Activated naive CD4-positive, alpha-beta T cell treated with anti-CD3 and anti-CD28 coated beads, Interleukin-2, amount 50 U/mL, for 16 hours (primary cell): ENCODE results near the gene COA8.
A peak's percentile ranks its signal among the peaks of the same experiment; 100 is the strongest.
"Not testable (repeated sequence)": the region's sequence is repeated elsewhere in the genome, so short reads cannot be mapped to it uniquely, and the experiment has no call there.

Source experiments
- DNase-seq: peaks from one replicate; pipeline ENCODE4 v3.0.0-alpha.2; 2020

Gene COA8

DNA sequence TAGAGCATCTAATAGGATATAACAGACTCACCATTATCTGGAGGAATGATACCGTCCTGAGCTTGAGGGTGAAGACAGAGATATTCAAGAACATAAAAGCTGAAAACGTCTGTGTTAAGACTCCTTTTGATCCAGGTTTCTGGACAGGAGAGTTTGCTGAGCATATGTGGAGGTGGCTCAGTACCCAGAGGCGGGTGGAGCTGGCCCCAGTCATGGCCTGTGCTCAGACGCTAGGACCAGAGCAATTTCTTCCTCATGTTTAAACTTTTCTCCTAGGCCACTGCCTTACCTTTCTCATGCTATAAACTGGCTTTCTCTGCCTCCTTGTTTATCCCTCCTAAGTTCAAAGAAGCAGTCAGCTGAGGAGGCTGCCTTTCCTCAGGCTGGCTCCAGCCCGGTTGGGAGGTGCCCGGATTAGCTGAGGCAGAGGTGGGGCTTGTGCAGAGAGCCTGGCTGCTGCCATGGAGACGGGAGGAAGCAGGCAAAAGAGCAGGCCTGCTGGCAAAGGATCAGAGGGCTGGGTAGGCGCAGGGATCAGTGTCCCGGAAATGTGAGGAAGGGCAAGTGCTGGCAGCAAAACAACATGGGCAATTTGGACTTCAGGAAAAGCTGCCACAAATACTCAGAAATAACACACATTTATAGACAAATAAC lies 13.7 kb downstream of the COA8 start:
- no peak for DNase-seq

DNA sequence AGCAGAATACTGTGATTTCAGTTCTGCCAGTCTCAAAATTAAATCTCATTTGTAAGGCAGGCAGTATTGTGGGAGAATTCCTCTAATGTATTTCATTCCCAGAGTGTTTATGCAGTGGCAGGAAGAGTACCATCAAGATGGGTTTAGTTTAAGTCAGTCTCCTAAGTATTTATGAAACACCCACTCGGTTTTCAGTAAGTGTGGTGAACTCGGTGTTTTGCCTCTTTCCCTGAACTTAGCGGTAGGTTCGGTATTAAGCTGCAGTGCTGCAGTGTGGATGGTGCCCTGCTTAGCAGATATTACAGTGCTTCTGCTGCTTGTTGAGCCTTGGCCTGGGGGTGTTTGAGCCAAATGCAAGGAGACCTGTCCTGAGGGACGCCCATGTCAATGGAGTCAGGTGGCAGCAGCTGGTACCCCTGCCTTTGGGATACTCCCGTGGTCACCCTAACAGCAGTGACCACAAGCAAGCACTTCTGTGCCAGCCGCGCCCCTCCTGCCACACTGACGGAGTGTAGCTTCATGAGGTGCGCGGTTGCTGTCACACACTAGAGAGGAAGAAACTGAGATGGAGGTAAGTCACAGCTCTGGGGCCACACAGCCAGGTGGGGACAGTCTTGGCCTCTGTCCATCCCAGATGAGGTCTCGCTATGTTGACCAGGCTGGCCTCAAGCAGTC lies 15.8 kb downstream of the COA8 start:
- DNase-seq, result no peak

DNA sequence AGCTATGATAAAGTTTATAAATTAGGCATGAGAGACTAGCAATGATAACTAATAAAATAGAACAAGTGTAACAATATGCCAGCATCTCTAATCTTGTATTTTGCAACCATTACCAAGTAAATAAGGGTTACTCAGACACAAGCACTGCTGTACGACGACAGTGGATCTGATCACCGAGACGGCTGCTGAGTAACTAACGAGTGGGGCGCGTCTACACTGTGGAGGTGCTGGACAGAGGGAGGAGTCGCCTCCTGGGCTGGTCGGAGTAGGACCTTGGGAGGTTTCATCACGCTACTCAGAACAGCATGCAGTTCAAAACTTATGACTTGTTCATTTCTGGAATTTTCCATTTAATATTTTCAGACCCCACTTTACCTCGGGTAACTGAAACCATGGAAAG lies 18.4 kb downstream of the COA8 start:
- no peak for DNase-seq

DNA sequence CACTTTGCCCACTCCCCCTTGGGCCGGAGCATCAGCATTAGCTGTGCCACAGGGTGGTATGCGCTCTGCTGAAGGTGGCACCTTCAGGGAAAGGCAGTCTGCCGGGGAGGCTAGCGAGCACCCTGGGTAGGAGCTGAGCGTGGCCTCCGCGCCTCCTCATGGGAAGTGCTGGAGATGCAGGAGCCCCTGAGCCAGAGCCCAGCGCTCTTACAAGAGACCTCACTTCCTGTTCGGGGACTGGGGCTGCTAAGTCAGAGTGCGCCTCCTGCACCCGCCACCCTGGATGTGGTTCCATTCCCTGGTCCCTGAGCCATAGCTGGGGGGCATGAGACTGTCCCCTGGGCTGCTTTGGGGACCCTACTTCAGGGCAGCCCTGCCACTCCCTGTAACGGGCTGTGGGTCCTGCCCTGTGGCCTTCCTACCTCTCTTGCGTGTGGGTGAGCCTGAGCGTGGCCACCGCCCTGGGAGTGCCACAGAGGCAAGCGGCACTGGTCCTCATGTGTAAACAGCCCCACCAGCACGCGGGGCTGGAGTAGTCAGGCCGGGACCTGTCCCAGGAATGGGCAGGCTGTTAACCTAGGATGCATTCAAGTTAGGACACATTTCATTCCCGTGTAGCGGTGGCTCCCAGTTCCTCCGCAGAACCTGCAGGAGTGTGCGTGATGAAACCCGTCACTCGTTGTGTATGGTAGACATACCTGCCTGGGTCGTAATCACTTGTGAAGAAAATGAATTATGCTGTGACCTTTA lies 19.4 kb downstream of the COA8 start:
- no peak for DNase-seq

DNA sequence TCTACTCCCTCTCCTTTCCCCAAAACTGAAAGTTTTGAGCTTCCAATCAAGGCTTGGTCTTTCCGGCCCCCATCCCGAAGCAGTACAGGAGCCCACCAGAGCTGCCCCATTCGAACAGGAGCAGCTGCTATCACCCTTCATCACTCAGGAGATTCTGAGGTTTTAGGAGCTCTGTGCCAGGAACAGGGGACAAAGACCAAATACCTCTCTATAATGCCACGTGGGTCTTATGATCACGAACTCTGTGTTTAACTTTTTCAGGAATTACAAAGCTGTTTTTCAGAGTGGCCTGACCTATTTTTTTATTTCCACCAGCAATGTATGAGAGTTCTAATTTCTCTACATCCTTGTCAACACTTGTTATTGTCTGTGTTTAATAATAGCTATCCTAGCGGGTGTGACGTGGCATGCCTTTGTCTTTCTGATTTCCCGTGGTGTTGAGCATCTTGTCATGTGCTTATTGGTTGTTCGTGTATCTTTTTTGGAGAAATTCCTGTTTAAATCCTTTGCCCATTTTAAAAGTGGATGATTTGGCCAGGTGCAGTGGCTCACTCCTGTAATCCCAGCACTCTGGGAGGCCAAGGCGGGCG lies 21.7 kb downstream of the COA8 start:
- no peak for DNase-seq

DNA sequence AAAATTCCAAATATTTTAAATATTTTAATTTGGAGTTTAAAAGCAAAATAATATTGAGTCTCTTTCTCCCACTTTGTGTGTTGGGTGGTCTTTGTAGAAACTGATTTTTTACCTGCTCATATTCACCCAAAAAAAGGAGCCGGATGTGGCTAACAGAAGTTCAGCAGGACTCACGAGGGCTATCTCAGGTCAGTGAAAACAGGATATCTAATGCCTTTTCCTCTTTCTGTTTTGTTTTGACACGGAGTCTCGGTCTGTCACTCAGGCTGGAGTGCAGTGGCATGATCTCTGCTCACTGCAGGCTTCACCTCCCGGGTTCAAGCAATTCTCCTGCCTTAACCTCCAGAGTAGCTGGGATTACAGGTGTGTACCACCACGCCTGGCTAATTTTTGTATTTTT lies 30.8 kb downstream of the COA8 start:
- DNase-seq, result no peak

DNA sequence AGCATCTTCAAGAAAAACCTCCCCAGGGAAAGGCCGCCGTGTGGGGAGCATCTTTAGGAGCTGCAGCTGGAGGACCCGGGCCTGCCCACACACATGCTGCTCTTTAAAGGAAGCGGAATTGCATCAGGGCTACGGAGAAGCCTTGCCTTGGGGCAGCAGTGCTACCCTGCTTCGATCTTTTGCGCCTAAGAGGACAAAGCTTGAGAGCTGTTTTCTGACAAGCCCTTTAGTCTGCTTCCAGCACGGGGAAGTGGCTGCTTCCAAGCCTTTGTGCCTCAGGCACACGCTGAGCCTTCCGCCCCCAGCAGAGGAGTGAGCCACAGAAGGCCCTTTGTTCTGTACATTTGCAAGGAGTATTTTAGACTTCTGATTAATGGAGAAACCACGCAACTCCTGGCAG lies 31.5 kb downstream of the COA8 start:
- DNase-seq, result no peak

DNA sequence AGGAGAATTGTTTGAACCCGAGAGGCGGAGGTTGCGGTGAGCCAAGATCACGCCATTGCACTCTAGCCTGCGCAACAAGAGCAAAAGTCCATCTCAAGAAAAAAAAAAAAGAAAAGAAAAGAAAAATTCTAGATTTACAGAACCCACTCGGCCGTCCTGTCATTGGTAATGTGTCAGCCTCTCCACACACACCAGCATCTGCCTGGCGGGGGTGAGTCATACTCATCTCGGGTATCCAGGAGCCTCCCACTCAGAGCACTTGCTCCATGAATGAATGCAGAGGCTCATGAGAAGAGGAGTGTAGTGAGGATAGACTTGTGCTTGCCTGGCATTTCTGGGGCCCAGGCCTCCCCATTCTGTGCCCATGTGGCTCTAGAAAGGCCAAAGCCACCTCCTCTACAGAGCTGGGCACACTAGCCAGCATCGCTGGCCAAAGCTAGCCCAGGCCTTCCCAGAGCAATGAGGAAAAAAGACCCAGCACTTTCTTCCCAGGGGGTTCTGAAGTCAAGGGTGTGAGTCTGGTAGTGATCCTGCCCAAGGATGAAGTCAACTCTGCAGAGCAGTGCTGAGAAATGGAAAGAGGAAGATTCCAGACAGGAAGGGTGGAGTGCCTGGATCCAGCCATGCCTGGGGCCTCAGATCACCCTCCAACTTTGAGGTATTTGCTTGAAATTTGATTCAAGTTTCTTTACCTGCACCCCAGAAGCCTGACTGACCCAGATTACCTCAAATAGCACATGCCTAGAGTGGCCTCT lies 35.0 kb downstream of the COA8 start:
- no peak for DNase-seq

DNA sequence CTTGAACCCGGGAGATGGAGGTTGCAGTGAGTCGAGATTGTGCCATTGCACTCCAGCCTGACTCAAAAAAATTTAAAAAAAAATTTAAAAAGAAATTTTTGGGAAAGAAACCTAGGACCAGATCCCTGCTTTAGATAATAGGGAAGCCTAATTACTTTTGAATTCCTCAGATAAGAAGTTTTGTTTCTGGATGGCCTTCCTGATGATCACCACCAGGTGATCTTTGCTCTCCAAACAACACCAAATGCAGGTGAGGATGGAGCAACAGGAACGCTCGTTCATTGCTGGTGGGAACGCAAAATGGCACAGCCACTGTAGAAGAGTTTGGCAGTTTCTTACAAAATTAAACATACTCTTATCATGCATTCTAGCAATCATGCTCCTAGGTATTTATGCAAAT lies 37.7 kb downstream of the COA8 start:
- no peak for DNase-seq

DNA sequence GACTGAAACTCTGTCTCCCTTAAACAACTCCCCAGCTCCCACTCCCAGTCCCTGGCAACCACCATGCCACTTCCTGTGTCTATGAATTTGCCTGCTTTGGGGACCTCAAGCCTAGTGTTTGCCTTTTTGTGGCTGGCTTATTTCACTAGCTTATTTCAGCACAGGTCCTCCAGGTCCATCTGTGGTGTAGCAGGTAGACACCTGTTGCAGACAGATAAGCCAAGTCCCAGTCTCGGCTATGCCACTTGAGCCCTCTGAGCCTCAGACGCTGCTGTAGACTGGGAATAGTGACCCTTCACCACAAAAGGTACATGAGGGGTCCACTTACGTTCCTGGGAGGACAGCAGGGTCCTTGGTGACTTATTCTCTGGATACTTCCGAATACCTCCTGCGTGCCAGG lies 41.9 kb downstream of the COA8 start:
- DNase-seq, result no peak

DNA sequence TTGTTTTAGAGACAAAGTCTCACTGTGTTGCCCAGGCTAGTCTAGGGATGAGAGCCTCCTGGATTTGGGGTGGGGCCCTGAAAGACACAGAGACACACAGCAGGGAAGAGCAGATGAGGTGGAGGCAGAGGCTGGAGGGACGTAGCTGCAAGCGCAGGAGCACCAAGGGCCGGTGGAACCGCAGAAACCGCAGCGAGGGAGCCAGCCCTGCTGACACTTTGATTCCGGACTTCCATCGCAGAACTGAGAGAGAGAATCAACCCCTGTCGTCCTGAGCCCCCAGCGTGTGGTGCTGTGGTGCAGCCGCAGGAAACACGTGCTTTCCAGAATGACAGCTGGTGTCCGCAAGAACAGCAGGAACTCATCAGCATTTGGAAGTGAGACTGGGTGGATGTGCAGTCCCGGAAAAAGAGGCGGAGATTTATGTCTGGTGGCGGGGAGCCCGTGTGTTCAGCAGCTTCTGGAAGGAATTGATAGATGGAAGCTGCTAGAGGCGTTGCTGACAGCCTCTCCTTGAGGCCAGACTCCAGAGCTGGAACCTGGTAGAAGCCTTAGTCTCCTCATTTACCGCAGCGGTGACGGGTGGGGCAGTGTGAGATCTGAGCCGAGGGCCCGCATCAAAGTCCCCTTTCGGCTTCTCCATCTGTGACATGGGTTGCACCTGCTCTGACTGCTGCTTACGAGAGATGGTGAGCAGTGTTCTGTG lies 44.4 kb downstream of the COA8 start:
- peak; percentile 27 for DNase-seq

DNA sequence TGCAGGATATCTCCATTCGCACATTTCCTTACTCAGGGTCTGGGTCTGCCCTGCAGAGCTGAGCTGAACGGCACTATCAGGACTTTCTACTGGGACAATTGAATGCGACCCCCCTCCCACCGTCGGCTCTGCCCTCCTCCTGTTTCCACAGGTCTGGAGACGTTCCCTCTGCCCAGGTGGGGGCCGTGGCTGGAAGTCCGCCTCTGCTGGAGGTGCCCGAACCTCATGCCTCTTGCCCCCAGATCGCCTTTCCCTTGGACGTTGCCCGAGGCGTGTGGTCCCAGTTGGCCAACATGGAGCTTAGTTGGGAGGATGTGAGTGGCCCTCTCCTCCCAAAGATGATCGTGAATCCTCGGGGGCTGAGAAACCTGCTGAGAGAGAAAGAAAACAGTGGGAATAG lies 45.1 kb downstream of the COA8 start:
- DNase-seq, result no peak

DNA sequence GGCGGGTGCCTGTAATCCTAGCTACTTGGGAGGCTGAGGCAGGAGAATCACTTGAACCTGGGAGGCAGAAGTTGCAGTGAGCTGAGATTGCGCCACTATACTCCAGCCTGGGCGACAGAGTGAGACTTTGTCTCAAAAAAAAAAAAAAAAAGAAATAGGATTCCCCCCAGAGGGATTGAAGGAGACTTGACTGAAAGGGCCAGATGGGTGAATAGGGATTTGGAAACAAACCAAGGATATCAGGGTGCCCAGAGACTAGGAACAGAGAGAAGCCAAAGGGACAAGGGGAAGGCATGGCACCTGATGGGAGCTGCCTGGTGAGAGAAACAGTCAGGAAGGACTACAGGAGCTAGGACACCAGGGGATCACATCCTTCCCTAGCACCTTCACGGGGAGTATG lies 46.3 kb downstream of the COA8 start:
- DNase-seq, result not testable (repeated sequence)

DNA sequence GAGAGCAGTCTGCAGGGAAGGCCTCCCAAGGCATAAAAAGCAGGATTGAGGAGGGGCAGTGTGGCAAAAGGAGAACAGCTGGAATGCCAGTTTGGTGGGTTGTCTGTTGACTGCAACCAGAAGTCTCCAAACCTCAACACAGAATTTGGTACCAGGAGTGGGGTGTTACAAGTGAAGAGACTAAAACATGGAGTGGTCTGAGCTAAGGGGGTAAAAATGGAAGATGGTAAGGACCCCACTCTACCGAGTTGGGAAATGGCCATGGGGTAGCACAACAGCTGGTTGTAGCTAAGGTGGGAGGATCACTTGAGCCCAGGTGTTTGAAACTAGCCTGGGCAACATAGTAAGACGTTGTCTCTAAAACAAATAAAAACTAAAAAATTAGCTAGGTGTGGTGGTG lies 48.5 kb downstream of the COA8 start:
- no peak for DNase-seq

DNA sequence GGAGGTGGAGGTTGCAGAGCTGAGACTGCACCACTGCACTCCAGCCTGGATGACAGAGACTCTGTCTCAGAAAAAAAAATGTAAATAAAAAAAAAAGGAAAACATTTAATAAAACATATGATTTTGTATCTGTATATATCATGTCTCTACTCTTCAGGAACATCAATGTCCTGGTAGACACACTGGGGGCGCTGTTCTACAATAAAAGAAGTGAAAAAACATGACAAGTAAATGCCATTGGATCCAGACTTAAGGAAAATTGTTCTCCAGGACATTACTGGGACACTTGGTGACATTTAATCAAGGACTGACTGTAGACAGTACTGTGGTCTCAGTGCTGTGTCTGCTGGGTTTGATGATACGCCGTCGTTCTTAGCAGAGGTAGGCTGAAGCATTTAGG lies 50.8 kb downstream of the COA8 start:
- DNase-seq, result no peak

DNA sequence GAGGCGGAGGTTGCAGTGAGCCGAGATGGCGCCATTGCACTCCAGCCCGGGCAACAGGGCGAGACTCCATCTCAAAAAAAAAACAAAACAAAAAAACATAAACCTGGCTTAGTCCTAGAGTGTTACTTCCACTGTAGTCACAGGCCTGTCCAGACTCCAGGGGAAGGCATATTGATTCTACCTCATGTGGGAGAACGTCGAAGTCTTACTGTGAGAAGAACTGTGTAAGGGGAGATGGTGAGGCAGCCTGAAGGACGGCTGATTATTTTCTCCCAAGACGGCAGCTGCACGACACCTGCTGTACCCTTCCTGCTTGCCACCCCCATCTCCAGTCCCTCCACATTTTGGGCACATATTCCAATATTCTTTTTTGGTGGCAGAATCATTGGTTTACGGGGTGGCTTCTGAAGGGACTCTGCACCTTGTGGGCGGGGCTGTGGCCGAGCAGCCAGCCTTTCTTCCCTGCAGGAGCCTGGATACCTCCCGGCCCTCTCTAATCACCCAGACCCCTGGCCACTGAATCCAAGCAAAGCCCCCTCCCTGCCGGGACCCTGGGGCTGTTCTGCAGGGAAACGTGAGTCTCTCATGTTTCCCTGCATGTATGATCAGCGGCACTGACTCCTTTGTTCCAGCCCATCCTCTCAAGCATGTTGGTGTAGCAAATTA lies 54.0 kb downstream of the COA8 start:
- no peak for DNase-seq

DNA sequence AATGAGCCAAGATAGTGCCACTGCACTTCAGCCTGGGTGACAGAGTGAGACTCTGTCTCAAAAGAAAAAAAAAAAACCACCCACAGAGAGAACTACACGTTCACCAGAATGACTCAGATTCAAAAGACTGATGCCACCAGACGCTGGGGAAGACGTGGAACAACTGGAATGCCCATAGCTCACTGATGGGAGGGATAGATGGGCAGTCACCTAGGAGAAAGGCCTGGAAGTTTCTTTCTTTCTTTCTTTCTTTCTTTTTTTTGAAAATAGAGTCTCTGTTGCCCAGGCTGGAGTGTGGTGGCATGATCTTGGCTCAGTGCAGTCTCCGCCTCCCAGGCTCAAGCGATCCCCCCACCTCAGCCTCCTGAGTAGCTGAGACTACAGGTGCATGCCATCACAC lies 56.3 kb downstream of the COA8 start:
- DNase-seq, result no peak

DNA sequence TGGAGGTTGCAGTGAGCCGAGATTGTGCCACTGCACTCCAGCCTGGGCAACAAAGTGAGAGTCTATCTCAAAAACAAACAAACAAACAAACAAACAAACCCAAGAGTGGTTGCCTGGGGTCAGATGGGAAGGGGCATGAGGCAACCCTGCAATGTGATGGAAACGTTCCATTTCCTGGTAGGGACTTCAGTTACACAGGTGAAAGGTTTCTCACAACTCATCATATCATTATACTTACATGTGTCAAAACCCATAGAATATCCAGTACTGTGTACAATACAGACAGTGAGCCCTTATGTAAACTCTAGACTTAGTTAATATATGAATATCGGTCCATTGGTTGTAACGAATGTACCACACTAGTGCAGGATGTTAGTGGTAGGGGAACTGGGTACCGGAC lies 59.1 kb downstream of the COA8 start:
- DNase-seq, result no peak

DNA sequence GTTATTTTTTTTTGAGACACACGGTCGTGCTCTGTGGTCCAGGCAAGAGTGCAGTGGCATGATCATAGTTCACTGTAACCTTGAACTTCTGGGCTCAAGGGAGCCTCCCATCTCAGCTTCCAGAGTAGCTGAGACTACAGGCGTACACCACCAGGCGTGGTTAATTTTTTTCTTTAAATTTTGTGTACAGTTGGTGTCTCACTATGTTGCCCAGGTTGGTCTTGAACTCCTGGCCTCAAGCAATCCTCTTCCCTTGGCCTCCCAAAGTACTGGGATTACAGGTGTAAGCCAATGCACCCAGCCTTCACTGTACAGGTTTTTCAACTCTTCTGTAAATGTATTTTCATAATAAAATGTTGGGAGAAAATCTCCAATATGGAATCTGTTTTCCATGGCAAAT lies 60.5 kb downstream of the COA8 start:
- DNase-seq, result no peak

DNA sequence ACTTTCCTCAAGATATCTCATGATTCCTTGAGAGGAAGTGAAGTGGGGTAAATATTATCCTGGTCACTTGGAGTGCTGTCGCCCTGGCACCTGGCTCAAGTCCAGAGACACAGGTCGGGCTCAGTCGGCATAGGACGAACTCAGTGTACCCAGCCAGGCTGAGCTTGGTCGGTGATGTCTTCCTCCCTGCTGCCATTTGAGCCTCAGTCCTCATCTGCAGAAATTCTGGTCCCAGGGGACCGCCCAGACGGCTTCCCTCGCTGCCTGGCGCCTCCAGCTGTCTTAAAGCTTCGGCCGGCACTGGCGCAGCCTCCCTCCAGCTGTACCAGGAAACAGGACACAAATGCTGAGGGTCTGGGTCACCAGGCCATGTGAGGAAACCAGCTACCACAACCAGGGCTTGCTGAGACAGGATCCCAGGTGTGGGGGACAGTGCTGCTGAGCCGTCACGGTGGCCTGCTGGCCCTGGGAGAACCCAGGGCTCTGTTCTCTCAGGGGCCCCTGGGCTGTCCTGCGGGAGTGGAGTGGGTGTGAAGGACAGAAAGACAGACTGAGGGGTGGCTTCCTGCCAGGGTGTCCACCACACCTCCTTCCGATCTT lies 61.2 kb downstream of the COA8 start:
- DNase-seq, result no peak

DNA sequence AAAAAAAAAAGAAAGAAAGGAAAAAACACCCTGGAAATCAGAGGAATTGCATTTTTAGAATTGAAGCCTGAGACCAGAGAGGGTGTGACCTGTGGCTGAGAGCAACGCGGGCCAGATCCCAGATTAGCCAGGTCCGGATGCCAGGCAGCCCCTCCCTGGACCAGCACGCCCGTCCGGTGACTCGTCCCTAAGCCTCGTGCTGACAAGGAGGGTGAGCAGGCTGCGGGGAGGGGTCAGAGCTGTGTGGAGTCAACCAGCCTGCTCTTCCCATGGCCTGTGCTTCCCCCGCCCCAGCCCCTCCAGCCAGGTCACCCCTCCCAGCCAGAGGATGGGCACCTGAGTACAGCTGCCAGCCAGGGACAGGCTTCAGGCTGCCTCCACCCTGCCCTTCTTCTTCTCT lies 62.1 kb downstream of the COA8 start:
- peak; percentile 16 for DNase-seq
